ENCODE measurements around the gene EDDM3A. TPM values are rescaled to one million over a fixed set of nuclear protein-coding genes. Genes with fewer than 3 reads are reported as not detected.

The EDDM3A gene
- total RNA-seq, 1 donor from 2014 or later = not detected

DNA sequence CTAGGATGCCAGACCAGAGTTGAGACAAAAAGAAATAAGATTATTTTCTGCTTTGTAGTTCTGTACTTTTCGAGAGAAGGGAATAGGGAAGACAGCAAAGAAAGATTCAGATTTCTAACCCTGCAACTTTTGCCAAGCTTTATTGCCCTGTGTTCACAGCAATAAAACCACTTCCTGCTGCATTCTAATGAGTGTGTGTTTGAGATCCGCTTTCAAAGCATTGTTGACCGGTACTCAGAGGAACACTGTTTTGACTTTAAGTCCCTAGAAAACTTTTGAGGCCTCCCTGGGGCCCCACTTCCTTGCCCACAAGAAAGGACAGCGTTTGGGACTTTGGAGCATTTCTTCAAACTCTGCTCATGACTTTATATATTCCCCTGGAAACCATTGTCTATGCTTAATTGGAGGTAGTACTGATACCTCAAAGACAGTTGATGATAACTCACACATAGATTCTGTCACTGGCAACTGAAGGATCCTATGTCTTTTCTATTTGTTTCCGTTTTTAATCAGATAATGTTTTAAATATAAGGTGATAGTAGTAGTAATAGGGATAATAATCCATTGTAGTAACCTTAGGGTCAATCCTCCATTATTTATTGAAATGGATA, 36.7 kb downstream of the EDDM3A start:
- intact Hi-C loops (cut with micrococcal nuclease) = loop anchor here (5.0 kb wide), 1 partner anchor 190 kb away; no protein-coding TSS in a partner anchor

DNA sequence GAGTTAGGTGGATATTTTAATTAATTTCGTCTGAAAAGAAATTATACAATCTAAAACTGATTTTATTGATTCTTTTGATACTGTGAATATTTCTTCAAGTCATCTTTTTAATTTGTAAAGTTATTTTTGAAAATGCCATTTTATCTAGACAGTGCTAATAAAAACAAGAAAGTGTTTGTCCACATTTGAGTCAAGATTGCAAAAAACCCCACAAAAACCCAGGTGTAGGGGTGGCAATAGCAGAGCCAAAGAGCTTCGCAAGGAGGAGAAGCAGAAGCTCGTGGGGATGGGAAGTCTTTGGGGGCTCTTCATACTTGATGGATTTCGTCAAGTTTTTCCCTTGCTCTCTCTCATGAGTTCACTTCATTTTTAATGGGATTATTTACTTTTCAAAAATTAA, 41.3 kb downstream of the EDDM3A start:
- intact Hi-C loops (cut with micrococcal nuclease) = no loop called here

GRCh38 chr14:20789230-20789813, 43.6 kb downstream of the EDDM3A start:
- intact Hi-C loops (cut with micrococcal nuclease) = no loop called here

- intact Hi-C loops (cut with micrococcal nuclease) = no loop called here
These were observed 44.9 kb downstream of the EDDM3A start for GRCh38 chr14:20790464-20791116.

DNA sequence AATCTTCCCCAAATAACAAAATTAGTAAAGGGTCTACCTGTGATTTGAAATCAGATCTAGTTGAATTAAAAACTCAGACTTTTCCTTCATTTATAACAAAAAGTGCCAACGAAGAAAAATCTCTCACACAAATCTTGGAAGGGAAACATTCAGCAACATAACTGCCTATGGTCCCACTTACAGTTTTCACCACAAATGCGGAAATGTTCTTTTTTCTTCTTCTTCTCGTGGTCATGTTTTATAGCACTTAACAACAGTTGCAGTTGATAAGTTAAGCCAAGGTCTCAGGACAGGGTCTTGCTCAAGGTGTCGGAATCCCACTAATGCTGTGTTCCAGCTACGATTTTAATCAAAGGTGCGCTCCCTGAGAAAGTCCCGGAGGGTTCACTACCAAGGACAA, 45.5 kb downstream of the EDDM3A start:
- intact Hi-C loops (cut with micrococcal nuclease) = no loop called here

DNA sequence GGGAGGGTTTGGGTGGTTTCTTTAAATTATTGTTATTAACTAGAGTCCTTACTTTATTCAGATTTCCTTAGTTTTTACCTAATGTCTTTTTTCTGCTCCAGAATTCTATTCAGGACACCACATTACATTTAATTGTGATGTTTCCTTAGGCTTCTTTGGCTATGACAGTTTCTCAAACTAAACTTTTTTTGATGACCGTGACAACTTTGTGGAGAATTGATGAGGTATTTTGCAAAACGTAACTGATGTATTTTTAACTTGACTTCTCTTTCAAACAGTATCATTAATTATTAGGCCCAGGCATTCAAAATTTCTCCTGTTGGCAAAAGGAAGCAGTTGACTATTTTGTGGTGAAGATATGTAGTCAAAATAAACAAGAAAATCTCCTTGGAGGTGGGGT, 45.9 kb downstream of the EDDM3A start:
- intact Hi-C loops (cut with micrococcal nuclease) = no loop called here

DNA sequence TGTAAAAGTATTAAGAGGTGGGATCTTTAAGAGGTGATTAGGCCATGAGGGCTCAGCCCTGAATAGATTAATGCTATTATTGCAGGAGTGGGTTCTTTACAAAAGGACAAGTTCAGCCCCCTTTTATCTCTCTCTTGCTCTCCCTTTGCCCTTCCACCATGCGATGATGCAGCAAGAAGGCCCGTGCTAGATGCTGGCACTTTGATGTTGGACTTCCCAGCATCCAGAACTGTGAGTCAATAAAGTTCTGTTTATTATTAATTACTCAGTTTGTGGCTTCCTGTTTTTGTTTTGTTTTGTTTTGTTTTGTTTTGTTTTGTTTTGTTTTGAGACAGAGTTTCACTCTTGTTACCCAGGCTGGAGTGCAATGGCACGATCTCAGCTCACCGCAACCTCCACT, 46.9 kb downstream of the EDDM3A start:
- intact Hi-C loops (cut with micrococcal nuclease) = no loop called here

- intact Hi-C loops (cut with micrococcal nuclease) = no loop called here
These were observed 49.1 kb downstream of the EDDM3A start for GRCh38 chr14:20794644-20795369.

GRCh38 chr14:20797164-20797563, 51.5 kb downstream of the EDDM3A start:
- intact Hi-C loops (cut with micrococcal nuclease) = no loop called here

Other genes with a start within 250 kb of the EDDM3A start
- 0.50 and 0.52 TPM in 2 replicates for gene RNASE10, start 240.3 kb upstream of the EDDM3A start, total RNA-seq
- gene RNASE9, start 184.8 kb upstream of the EDDM3A start, total RNA-seq = not detected in 2 replicates
- gene RNASE11, start 157.9 kb upstream of the EDDM3A start, total RNA-seq = not detected in 2 replicates
- gene RNASE12, start 154.5 kb upstream of the EDDM3A start, total RNA-seq = not detected in 2 replicates
- gene OR6S1, start 104.2 kb upstream of the EDDM3A start, total RNA-seq = not detected in 2 replicates
- gene RNASE4, start 61.3 kb upstream of the EDDM3A start, total RNA-seq = 1.2 and 1.3 TPM in 2 replicates
- gene ANG, start 57.1 kb upstream of the EDDM3A start, total RNA-seq = 0.77 and 0.98 TPM in 2 replicates
- not detected in 2 replicates for gene EDDM3B, start 22.5 kb downstream of the EDDM3A start, total RNA-seq
- gene RNASE6, start 35.4 kb downstream of the EDDM3A start, total RNA-seq = 3.3 and 3.5 TPM in 2 replicates
- not detected in 2 replicates for gene RNASE1, start 57.0 kb downstream of the EDDM3A start, total RNA-seq
- not detected in 2 replicates for gene RNASE3, start 145.5 kb downstream of the EDDM3A start, total RNA-seq
- not detected in 2 replicates for gene RNASE2, start 209.6 kb downstream of the EDDM3A start, total RNA-seq
- 92.9 and 102 TPM in 2 replicates for gene METTL17, start 244.1 kb downstream of the EDDM3A start, total RNA-seq

Data from T-helper 2 cell treated with Interferon-gamma antibody and Interleukin-4, amounts not matched to agents 100 ng/mL and 5 ng/mL, for 36 hours (primary cell).